ENCODE data around the gene PMEPA1. TPM values are rescaled to one million over a fixed set of nuclear protein-coding genes. Genes with fewer than 3 reads are reported as not detected.

The PMEPA1 gene
- total and polyA plus RNA-seq, 4 donors: 0.61 to 1.5 (median 1.1) TPM

DNA sequence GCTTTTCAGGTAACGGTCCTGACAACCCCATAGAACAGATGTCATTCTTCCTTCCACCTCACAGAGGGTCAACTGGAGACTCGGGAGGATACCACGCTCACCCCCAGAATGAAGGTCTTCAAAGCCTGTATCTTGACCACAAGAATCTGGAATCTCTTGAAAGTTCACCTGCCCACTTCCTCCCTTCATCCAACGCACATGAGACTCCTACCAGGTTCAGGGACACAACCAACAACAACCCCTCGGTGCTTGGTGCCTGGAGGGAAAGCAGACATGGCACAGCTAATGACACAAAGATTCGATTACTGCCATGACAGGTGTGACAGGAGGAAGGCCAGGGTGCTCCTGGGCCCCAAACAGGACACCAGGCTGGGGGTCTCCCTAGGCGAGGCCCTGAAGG, 8.2 kb downstream of the PMEPA1 start:
- H3K36me3 ChIP-seq (ENCODE audit: control insufficient read depth in 4 of 4, insufficient read depth in 3 of 4, low read depth in 1 of 4, low read length in 3 of 4): no peaks in the 10 kb centered on the region
- no peak overlapping the region for H3K4me3 ChIP-seq (ENCODE audit: low read depth in 1 of 3, low read length in 3 of 3)
- no peaks in the 10 kb centered on the region for H3K9me3 ChIP-seq (ENCODE audit: control insufficient read depth in 4 of 4, low read length in 3 of 4)
- H3K27ac ChIP-seq (ENCODE audit: low read depth in 1 of 2, low read length in 2 of 2): no peak overlapping the region
- H3K4me1 ChIP-seq (ENCODE audit: control insufficient read depth in 4 of 4, insufficient read depth in 4 of 4, low read length in 3 of 4): no peaks in the 10 kb centered on the region
- TF ChIP-seq, protein P1, sequence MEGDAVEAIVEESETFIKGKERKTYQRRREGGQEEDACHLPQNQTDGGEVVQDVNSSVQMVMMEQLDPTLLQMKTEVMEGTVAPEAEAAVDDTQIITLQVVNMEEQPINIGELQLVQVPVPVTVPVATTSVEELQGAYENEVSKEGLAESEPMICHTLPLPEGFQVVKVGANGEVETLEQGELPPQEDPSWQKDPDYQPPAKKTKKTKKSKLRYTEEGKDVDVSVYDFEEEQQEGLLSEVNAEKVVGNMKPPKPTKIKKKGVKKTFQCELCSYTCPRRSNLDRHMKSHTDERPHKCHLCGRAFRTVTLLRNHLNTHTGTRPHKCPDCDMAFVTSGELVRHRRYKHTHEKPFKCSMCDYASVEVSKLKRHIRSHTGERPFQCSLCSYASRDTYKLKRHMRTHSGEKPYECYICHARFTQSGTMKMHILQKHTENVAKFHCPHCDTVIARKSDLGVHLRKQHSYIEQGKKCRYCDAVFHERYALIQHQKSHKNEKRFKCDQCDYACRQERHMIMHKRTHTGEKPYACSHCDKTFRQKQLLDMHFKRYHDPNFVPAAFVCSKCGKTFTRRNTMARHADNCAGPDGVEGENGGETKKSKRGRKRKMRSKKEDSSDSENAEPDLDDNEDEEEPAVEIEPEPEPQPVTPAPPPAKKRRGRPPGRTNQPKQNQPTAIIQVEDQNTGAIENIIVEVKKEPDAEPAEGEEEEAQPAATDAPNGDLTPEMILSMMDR (IDR thresholded peaks at IDR 0.05; ENCODE audit: low read depth, low read length, missing input control): no peak
- TF ChIP-seq, protein P2, sequence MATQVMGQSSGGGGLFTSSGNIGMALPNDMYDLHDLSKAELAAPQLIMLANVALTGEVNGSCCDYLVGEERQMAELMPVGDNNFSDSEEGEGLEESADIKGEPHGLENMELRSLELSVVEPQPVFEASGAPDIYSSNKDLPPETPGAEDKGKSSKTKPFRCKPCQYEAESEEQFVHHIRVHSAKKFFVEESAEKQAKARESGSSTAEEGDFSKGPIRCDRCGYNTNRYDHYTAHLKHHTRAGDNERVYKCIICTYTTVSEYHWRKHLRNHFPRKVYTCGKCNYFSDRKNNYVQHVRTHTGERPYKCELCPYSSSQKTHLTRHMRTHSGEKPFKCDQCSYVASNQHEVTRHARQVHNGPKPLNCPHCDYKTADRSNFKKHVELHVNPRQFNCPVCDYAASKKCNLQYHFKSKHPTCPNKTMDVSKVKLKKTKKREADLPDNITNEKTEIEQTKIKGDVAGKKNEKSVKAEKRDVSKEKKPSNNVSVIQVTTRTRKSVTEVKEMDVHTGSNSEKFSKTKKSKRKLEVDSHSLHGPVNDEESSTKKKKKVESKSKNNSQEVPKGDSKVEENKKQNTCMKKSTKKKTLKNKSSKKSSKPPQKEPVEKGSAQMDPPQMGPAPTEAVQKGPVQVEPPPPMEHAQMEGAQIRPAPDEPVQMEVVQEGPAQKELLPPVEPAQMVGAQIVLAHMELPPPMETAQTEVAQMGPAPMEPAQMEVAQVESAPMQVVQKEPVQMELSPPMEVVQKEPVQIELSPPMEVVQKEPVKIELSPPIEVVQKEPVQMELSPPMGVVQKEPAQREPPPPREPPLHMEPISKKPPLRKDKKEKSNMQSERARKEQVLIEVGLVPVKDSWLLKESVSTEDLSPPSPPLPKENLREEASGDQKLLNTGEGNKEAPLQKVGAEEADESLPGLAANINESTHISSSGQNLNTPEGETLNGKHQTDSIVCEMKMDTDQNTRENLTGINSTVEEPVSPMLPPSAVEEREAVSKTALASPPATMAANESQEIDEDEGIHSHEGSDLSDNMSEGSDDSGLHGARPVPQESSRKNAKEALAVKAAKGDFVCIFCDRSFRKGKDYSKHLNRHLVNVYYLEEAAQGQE (IDR thresholded peaks at IDR 0.05): no peak
- TF ChIP-seq RXRA (IDR thresholded peaks at IDR 0.05) (no peak), FOXA1 (IDR thresholded peaks at IDR 0.05) (no peak), YY1 (IDR thresholded peaks at IDR 0.05) (no peak), ZBTB33 (IDR thresholded peaks at IDR 0.05) (no peak), FOXA2 (IDR thresholded peaks at IDR 0.05) (no peak), RAD21 (IDR thresholded peaks at IDR 0.05) (no peak), HNF4G (IDR thresholded peaks at IDR 0.05) (no peak), SP1 (IDR thresholded peaks at IDR 0.05) (no peak), TAF1 (conservative IDR thresholded peaks at IDR 0.05) (no peak), EGR1 (IDR thresholded peaks at IDR 0.05; ENCODE audit: low read depth in 2 of 2) (no peak), GABPA (IDR thresholded peaks at IDR 0.05 in 1 of 2, conservative IDR thresholded peaks at IDR 0.05 in 1 of 2) (no peak), HNF4A (conservative IDR thresholded peaks at IDR 0.05) (no peak), NR2F2 (IDR thresholded peaks at IDR 0.05) (no peak), ATF3 (IDR thresholded peaks at IDR 0.05) (no peak)
- no peak for DNase-seq (ENCODE audit: low spot score)
- 69% methylated on average over 7 of the region's 7 CpGs for WGBS
- no peak overlapping the region for H3K9ac ChIP-seq (ENCODE audit: low read depth in 1 of 2, low read length in 2 of 2)
- H3K27me3 ChIP-seq (ENCODE audit: control insufficient read depth in 4 of 4, insufficient read depth in 4 of 4, low read length in 3 of 4): peaks cover 0 to 3% (median 1%) of the 10 kb centered on the region in 4 donors

GRCh38 chr20:57701090-57701489, 8.7 kb downstream of the PMEPA1 start:
- no peaks in the 10 kb centered on the region for H3K4me1 ChIP-seq (ENCODE audit: control insufficient read depth in 4 of 4, insufficient read depth in 4 of 4, low read length in 3 of 4)
- H3K27me3 ChIP-seq (ENCODE audit: control insufficient read depth in 4 of 4, insufficient read depth in 4 of 4, low read length in 3 of 4): peaks cover 0 to 3% (median 0%) of the 10 kb centered on the region in 4 donors
- H3K36me3 ChIP-seq (ENCODE audit: control insufficient read depth in 4 of 4, insufficient read depth in 3 of 4, low read depth in 1 of 4, low read length in 3 of 4): no peaks in the 10 kb centered on the region
- H3K9ac ChIP-seq (ENCODE audit: low read depth in 1 of 2, low read length in 2 of 2): no peak overlapping the region
- WGBS: 71% methylated on average over 6 of the region's 6 CpGs
- DNase-seq (ENCODE audit: low spot score): no peak
- H3K27ac ChIP-seq (ENCODE audit: low read depth in 1 of 2, low read length in 2 of 2): no peak overlapping the region
- TF ChIP-seq FOXA2 (IDR thresholded peaks at IDR 0.05) (no peak), HNF4A (conservative IDR thresholded peaks at IDR 0.05) (no peak), ZBTB33 (IDR thresholded peaks at IDR 0.05) (no peak), ATF3 (IDR thresholded peaks at IDR 0.05) (no peak)
- H3K9me3 ChIP-seq (ENCODE audit: control insufficient read depth in 4 of 4, low read length in 3 of 4): no peaks in the 10 kb centered on the region
- no peak overlapping the region for H3K4me3 ChIP-seq (ENCODE audit: low read depth in 1 of 3, low read length in 3 of 3)
